ENCODE measurements around the gene CACNA2D4. TPM values are rescaled to one million over a fixed set of nuclear protein-coding genes. Genes with fewer than 3 reads are reported as not detected.

Gene CACNA2D4
- total RNA-seq, 1 donor from 2014 or later = not detected

GRCh38 chr12:1885082-1885596, 33.3 kb downstream of the CACNA2D4 start:
- Mint-ChIP-seq H3K27me3 (ENCODE audit: unreplicated experiment) (peaks cover 55% of the 10 kb centered on the region), H3K4me3 (ENCODE audit: unreplicated experiment) (no peak overlapping the region), H3K9me3 (ENCODE audit: unreplicated experiment) (peaks cover 5% of the 10 kb centered on the region), H3K27ac (ENCODE audit: unreplicated experiment) (no peak overlapping the region), H3K4me1 (ENCODE audit: unreplicated experiment) (no peaks in the 10 kb centered on the region), H3K36me3 (ENCODE audit: unreplicated experiment) (no peaks in the 10 kb centered on the region)
- TF ChIP-seq CTCF (IDR thresholded peaks at IDR 0.05) = no peak
- peak; percentile 64 for DNase-seq (ENCODE audit: extremely low spot score, unreplicated experiment)

GRCh38 chr12:1884651-1885050, 33.8 kb downstream of the CACNA2D4 start:
- peaks cover 54% of the 10 kb centered on the region for H3K27me3 Mint-ChIP-seq (ENCODE audit: unreplicated experiment)

GRCh38 chr12:1883513-1883912, 34.9 kb downstream of the CACNA2D4 start:
- no peak for TF ChIP-seq CTCF (IDR thresholded peaks at IDR 0.05)
- Mint-ChIP-seq H3K36me3 (ENCODE audit: unreplicated experiment) (no peaks in the 10 kb centered on the region), H3K27ac (ENCODE audit: unreplicated experiment) (no peak overlapping the region), H3K4me3 (ENCODE audit: unreplicated experiment) (no peak overlapping the region), H3K4me1 (ENCODE audit: unreplicated experiment) (no peaks in the 10 kb centered on the region), H3K9me3 (ENCODE audit: unreplicated experiment) (peaks cover 2% of the 10 kb centered on the region), H3K27me3 (ENCODE audit: unreplicated experiment) (peaks cover 46% of the 10 kb centered on the region)
- DNase-seq (ENCODE audit: extremely low spot score, unreplicated experiment) = peak; percentile 63

More at GRCh38 chr12:1884651-1885050, 33.8 kb downstream of the CACNA2D4 start:
- no peak for TF ChIP-seq CTCF (IDR thresholded peaks at IDR 0.05)
- no peak overlapping the region for H3K4me3 Mint-ChIP-seq (ENCODE audit: unreplicated experiment)
- H3K36me3 Mint-ChIP-seq (ENCODE audit: unreplicated experiment) = no peaks in the 10 kb centered on the region
- H3K9me3 Mint-ChIP-seq (ENCODE audit: unreplicated experiment) = peaks cover 5% of the 10 kb centered on the region
- no peaks in the 10 kb centered on the region for H3K4me1 Mint-ChIP-seq (ENCODE audit: unreplicated experiment)
- H3K27ac Mint-ChIP-seq (ENCODE audit: unreplicated experiment) = no peak overlapping the region
- DNase-seq (ENCODE audit: extremely low spot score, unreplicated experiment) = peak; percentile 82

GRCh38 chr12:1882850-1883470, 35.5 kb downstream of the CACNA2D4 start:
- H3K9me3 Mint-ChIP-seq (ENCODE audit: unreplicated experiment) = no peaks in the 10 kb centered on the region
- H3K36me3 Mint-ChIP-seq (ENCODE audit: unreplicated experiment) = no peaks in the 10 kb centered on the region
- no peak overlapping the region for H3K27ac Mint-ChIP-seq (ENCODE audit: unreplicated experiment)
- peak; percentile 82 for DNase-seq (ENCODE audit: extremely low spot score, unreplicated experiment)
- TF ChIP-seq CTCF (IDR thresholded peaks at IDR 0.05) = no peak
- H3K4me3 Mint-ChIP-seq (ENCODE audit: unreplicated experiment) = no peak overlapping the region
- H3K27me3 Mint-ChIP-seq (ENCODE audit: unreplicated experiment) = peaks cover 43% of the 10 kb centered on the region
- H3K4me1 Mint-ChIP-seq (ENCODE audit: unreplicated experiment) = no peaks in the 10 kb centered on the region

- TF ChIP-seq CTCF (IDR thresholded peaks at IDR 0.05) = no peak
- Mint-ChIP-seq H3K4me3 (ENCODE audit: unreplicated experiment) (no peak overlapping the region), H3K9me3 (ENCODE audit: unreplicated experiment) (no peaks in the 10 kb centered on the region), H3K27me3 (ENCODE audit: unreplicated experiment) (peaks cover 43% of the 10 kb centered on the region), H3K36me3 (ENCODE audit: unreplicated experiment) (no peaks in the 10 kb centered on the region), H3K27ac (ENCODE audit: unreplicated experiment) (no peak overlapping the region), H3K4me1 (ENCODE audit: unreplicated experiment) (no peaks in the 10 kb centered on the region)
- peak; percentile 48 for DNase-seq (ENCODE audit: extremely low spot score, unreplicated experiment)
Measured at GRCh38 chr12:1882405-1882804, 36.0 kb downstream of the CACNA2D4 start.

Measured in osteocyte (in vitro differentiated cells).